IMR-90 (cell line): ENCODE data around the gene RAB27A. TPM values are rescaled to one million over a fixed set of nuclear protein-coding genes. Genes with fewer than 3 reads are reported as not detected.

Experiments used
- ATAC-seq: fragments of 200-7000 bp; cut with Tn5 transposase; 2 replicates; pipeline ENCODE4 v1.9.1; 2020; ENCODE audit warnings: low read depth, mild to moderate bottlenecking, moderate library complexity
- BruUV-seq: library from RNA; stranded (reverse); fragments of 400-500 nt; replicated peaks from 2 replicates; lab custom pipeline; 2021; lab: Mats Ljungman, UMichigan
- CTCF ChIA-PET: fragments of 300-600 bp; formaldehyde crosslinking; extraction: SDS; loops from one replicate; lab custom pipeline; 2021; ENCODE audit warnings: antibody characterized with exemption; lab: Yijun Ruan, JAX
- POLR2A ChIA-PET: fragments of 300-600 bp; sonication (Branson Sonifier 250); formaldehyde crosslinking; loops from one replicate; lab custom pipeline; 2022; ENCODE audit warnings: antibody characterized with exemption; ENCODE audit not compliant: unreplicated experiment; lab: Charles Lee
- DNase-seq: peaks from one replicate; pipeline ENCODE4 v3.0.0; 2013
- H2AFZ ChIP-seq: replicated peaks from 2 replicates; pipeline ENCODE3; 2013; ENCODE audit warnings: low read length, mild to moderate bottlenecking; ENCODE audit not compliant: poor library complexity
- H2AK5ac ChIP-seq: 2 replicates; pipeline ENCODE4 v1.6.1; 2013; ENCODE audit warnings: low read depth, low read length, inconsistent platforms
- H2AK9ac ChIP-seq: replicated peaks from 2 replicates; pipeline ENCODE3; 2013; ENCODE audit warnings: mild to moderate bottlenecking, low read depth, low read length, moderate library complexity; ENCODE audit not compliant: poor library complexity
- H2BK120ac ChIP-seq: 2 replicates; pipeline ENCODE4 v1.6.1; 2013; ENCODE audit warnings: low read depth, low read length, inconsistent platforms
- H2BK15ac ChIP-seq: 3 replicates; pipeline ENCODE4 v1.6.1; 2013; ENCODE audit warnings: low read depth, low read length, inconsistent platforms
- H2BK20ac ChIP-seq: 2 replicates; pipeline ENCODE4 v1.6.1; 2013; ENCODE audit warnings: low read depth, mild to moderate bottlenecking, inconsistent platforms, low read length, moderate library complexity
- H2BK5ac ChIP-seq: 2 replicates; pipeline ENCODE4 v1.6.1; 2013; ENCODE audit warnings: mild to moderate bottlenecking, low read depth, low read length, inconsistent platforms; ENCODE audit not compliant: poor library complexity, severe bottlenecking
- H3K14ac ChIP-seq: replicated peaks from 2 replicates; pipeline ENCODE4 v1.6.1; 2013; ENCODE audit warnings: low read depth, low read length, inconsistent platforms
- H3K18ac ChIP-seq: 2 replicates; pipeline ENCODE4 v1.6.1; 2013; ENCODE audit warnings: low read depth, low read length, control low read depth
- H3K23ac ChIP-seq: 2 replicates; pipeline ENCODE4 v1.6.1; 2013; ENCODE audit warnings: low read depth, low read length, inconsistent platforms
- H3K27ac ChIP-seq: 2 replicates; pipeline ENCODE4 v1.5.1; 2013; ENCODE audit warnings: mild to moderate bottlenecking, control low read depth, low read length; ENCODE audit not compliant: insufficient read depth
- H3K27me3 ChIP-seq: 2 replicates; pipeline ENCODE4 v1.6.1; 2013; ENCODE audit warnings: low read length; ENCODE audit not compliant: control insufficient read depth, insufficient read depth
- H3K36me3 ChIP-seq: 2 replicates; pipeline ENCODE4 v1.6.1; 2013; ENCODE audit warnings: low read length, mixed read lengths; ENCODE audit not compliant: control insufficient read depth, insufficient read depth
- H3K4ac ChIP-seq: 2 replicates; pipeline ENCODE4 v1.6.1; 2013; ENCODE audit warnings: low read depth, low read length, inconsistent platforms
- H3K4me1 ChIP-seq: 2 replicates; pipeline ENCODE4 v1.6.1; 2013; ENCODE audit warnings: low read length, mixed read lengths; ENCODE audit not compliant: control insufficient read depth, insufficient read depth
- H3K4me2 ChIP-seq: 2 replicates; pipeline ENCODE4 v1.6.1; 2013; ENCODE audit warnings: low read depth, mild to moderate bottlenecking, control low read depth, low read length, moderate library complexity
- H3K4me3 ChIP-seq: 2 replicates; pipeline ENCODE4 v1.5.1; 2013; ENCODE audit warnings: low read depth, mild to moderate bottlenecking, control low read depth, low read length, moderate library complexity; ENCODE audit not compliant: insufficient read depth
- H3K56ac ChIP-seq: 2 replicates; pipeline ENCODE4 v1.6.1; 2013; ENCODE audit warnings: low read length, inconsistent platforms; ENCODE audit not compliant: insufficient read depth; ENCODE audit errors: extremely low read depth
- H3K79me1 ChIP-seq, 2 experiments: 2 replicates each; pipeline ENCODE4 v1.6.1; 2013; ENCODE audit warnings: low read length in 2 of 2, inconsistent platforms in 1 of 2, low read depth in 1 of 2
- H3K9ac ChIP-seq: 2 replicates; pipeline ENCODE4 v1.6.1; 2013; ENCODE audit warnings: low read depth, low read length, control low read depth
- H3K9me1 ChIP-seq: 2 replicates; pipeline ENCODE4 v1.6.1; 2013; ENCODE audit warnings: low read length, inconsistent platforms; ENCODE audit not compliant: insufficient read depth
- H3K9me3 ChIP-seq: 2 replicates; pipeline ENCODE4 v1.6.1; 2013; ENCODE audit warnings: low read length; ENCODE audit not compliant: control insufficient read depth, insufficient read depth
- H4K20me1 ChIP-seq: 2 replicates; pipeline ENCODE4 v1.6.1; 2013; ENCODE audit warnings: low read length, inconsistent platforms; ENCODE audit not compliant: insufficient read depth
- H4K5ac ChIP-seq: 2 replicates; pipeline ENCODE4 v1.6.1; 2013; ENCODE audit warnings: mild to moderate bottlenecking, low read depth, low read length, control low read depth
- H4K8ac ChIP-seq, 2 experiments: 2 replicates each; pipeline ENCODE4 v1.6.1; 2013; ENCODE audit warnings: low read depth in 2 of 2, low read length in 2 of 2, control low read depth in 1 of 2, inconsistent platforms in 1 of 2
- H4K91ac ChIP-seq: 2 replicates; pipeline ENCODE4 v1.6.1; 2013; ENCODE audit warnings: low read depth, low read length, inconsistent platforms; ENCODE audit not compliant: insufficient read depth
- CEBPB ChIP-seq: IDR thresholded peaks from 2 replicates; pipeline ENCODE4 v1.6.1; 2012; ENCODE audit warnings: low read depth, low read length, improper control_type of control experiment
- FOS ChIP-seq: fragments of 150-350 bp; IDR thresholded peaks from 2 replicates; pipeline ENCODE4 v1.6.1; 2016; ENCODE audit warnings: low read depth, low read length
- MAFK ChIP-seq: IDR thresholded peaks from 2 replicates; pipeline ENCODE4 v1.6.1; 2012; ENCODE audit warnings: low read depth, low read length, improper control_type of control experiment
- NFE2L2 ChIP-seq: fragments of 150-350 bp; IDR thresholded peaks from 2 replicates; pipeline ENCODE4 v1.6.1; 2016; ENCODE audit warnings: low read depth, mild to moderate bottlenecking, low read length
- RCOR1 ChIP-seq: IDR thresholded peaks from 2 replicates; pipeline ENCODE4 v1.6.1; 2012; ENCODE audit warnings: mild to moderate bottlenecking, low read length, improper control_type of control experiment; ENCODE audit not compliant: insufficient replicate concordance
- SMC3 ChIP-seq: fragments of 150-350 bp; IDR thresholded peaks from 2 replicates; pipeline ENCODE4 v1.6.1; 2016; ENCODE audit warnings: low read depth, mild to moderate bottlenecking, antibody characterized with exemption, low read length, moderate library complexity
- dilution Hi-C: fragments of 300-500 bp; cut with HindIII; formaldehyde crosslinking; loops from one replicate; pipeline ENCODE4 v1.14.3; 2018; ENCODE audit warnings: low sequenced_read_pairs; ENCODE audit not compliant: unreplicated experiment
- in situ Hi-C: fragments of 300-500 bp; cut with MboI; formaldehyde crosslinking; loops from 3 replicates; pipeline ENCODE4 v1.14.3; 2019; ENCODE audit warnings: low sequenced_read_pairs, inconsistent platforms, mixed read lengths
- intact Hi-C: fragments of 100-400 bp; cut with micrococcal nuclease; formaldehyde crosslinking; loops from 2 replicates; pipeline ENCODE4 v1.10.0; 2022
- polyA plus RNA-seq, 3 experiments: library from polyadenylated mRNA; depleted of rRNA; stranded (reverse); fragments of >200 nt; gene quantifications; 2 replicates each; pipeline ENCODE4 v1.2.3, GENCODE V29; 2012; ENCODE audit warnings: low replicate concordance in 1 of 3
- total RNA-seq: library from RNA; depleted of rRNA; stranded (reverse); fragments of >200 nt; gene quantifications from 2 replicates; pipeline ENCODE4 v1.2.3, GENCODE V29; 2012
- TF ChIP-seq, protein P1 (sequence below): fragments of 150-350 bp; IDR thresholded peaks from 2 replicates; pipeline ENCODE4 v1.6.1; 2017; ENCODE audit warnings: mild to moderate bottlenecking, antibody characterized with exemption, low read length, low read depth

RAB27A gene
- total and polyA plus RNA-seq, 2 of the 4 experiments (the other 2 are of a cell fraction) = 4.8 to 13.7 TPM

DNA sequence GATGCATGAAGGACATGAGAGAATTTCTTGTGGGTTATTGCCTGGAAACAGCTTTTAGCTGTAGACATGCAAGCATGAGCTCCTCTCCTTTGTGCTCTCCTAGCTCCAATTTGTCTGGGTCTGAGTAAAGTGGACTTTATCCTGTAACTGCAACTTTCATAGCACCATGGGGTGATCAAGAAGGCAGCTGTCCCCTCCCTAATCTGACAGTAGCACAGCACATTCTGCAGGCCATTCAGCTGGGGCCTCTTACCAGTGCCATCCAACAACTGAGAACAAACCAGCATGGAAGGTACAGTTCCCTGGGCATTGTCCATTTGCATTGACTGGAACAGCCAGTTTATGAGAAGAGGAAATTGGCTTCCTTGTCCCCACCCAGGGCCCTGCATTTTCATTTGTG, 7.7 kb upstream of the RAB27A start:
- TF ChIP-seq SMC3 (no peak), FOS (no peak), CEBPB (no peak), MAFK (no peak), NFE2L2 (no peak), RCOR1 (no peak)
- TF ChIP-seq, protein P1, sequence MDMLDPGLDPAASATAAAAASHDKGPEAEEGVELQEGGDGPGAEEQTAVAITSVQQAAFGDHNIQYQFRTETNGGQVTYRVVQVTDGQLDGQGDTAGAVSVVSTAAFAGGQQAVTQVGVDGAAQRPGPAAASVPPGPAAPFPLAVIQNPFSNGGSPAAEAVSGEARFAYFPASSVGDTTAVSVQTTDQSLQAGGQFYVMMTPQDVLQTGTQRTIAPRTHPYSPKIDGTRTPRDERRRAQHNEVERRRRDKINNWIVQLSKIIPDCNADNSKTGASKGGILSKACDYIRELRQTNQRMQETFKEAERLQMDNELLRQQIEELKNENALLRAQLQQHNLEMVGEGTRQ = no peak
- Histone ChIP-seq H3K36me3 (no peaks in the 10 kb centered on the region), H3K56ac (no peak overlapping the region), H4K8ac (no peak overlapping the region), H3K23ac (no peak overlapping the region), H2BK15ac (no peak overlapping the region), H3K4me1 (no peaks in the 10 kb centered on the region), H4K20me1 (no peaks in the 10 kb centered on the region), H3K79me1 (no peaks in the 10 kb centered on the region), H3K4ac (no peak overlapping the region), H3K4me3 (no peak overlapping the region), H3K4me2 (no peak overlapping the region), H3K27me3 (no peaks in the 10 kb centered on the region), H2AFZ (no peak overlapping the region), H3K14ac (no peak overlapping the region), H2BK5ac (no peak overlapping the region), H3K9me1 (no peaks in the 10 kb centered on the region), H2BK20ac (no peak overlapping the region), H4K91ac (no peak overlapping the region), H2AK9ac (no peak overlapping the region), H3K9ac (no peak overlapping the region), H3K9me3 (no peaks in the 10 kb centered on the region), H3K18ac (no peak overlapping the region), H4K5ac (no peak overlapping the region), H2BK120ac (no peak overlapping the region), H2AK5ac (no peak overlapping the region), H3K27ac (no peak overlapping the region)
- CTCF ChIA-PET = interaction anchor here (0.6 kb wide), 1 partner anchor 1480 kb away, joined by 3 read pairs; no protein-coding TSS in a partner anchor
- intact Hi-C loops (loop anchor here (10.0 kb wide), 1 partner anchor 1213 kb away; no protein-coding TSS in a partner anchor), dilution Hi-C loops (no loop called here), in situ Hi-C loops (loop anchor here (10.0 kb wide), 1 partner anchor 137 kb away; no protein-coding TSS in a partner anchor)
- ATAC-seq (no peak), DNase-seq (no peak)
- POLR2A ChIA-PET = no interaction called here
- no TSS peak for BruUV-seq
